Vagina (tissue), 2 donors: Measurements from ENCODE around the gene ZNF787. TPM values are rescaled to one million over a fixed set of nuclear protein-coding genes. Genes with fewer than 3 reads are reported as not detected.
"Not testable (repeated sequence)": the region's sequence is repeated elsewhere in the genome, so short reads cannot be mapped to it uniquely, and the experiment has no call there.

ENCODE experiments used
- DNase-seq, 2 donors: peaks; one replicate each; pipeline ENCODE4 v3.0.0-alpha.2; 2017; ENCODE audit errors: extremely low spot score in 2 of 2
- H3K27ac ChIP-seq: fragments of 200-600 bp; sonication (generic); one replicate; pipeline ENCODE4 v1.5.1; 2019
- H3K27me3 ChIP-seq: fragments of 200-600 bp; sonication (generic); one replicate; pipeline ENCODE4 v1.5.1; 2019
- H3K36me3 ChIP-seq, 2 donors: fragments of 200-600 bp; sonication (generic); one replicate each; pipeline ENCODE4 v1.5.1; 2017 to 2019
- H3K4me1 ChIP-seq: fragments of 200-600 bp; sonication (generic); one replicate; pipeline ENCODE4 v1.5.1; 2019
- H3K4me3 ChIP-seq, 2 donors: fragments of 200-600 bp; sonication (generic); 1 replicate in 1 of 2; 2 replicates in 1 of 2; pipeline ENCODE4 v1.5.1; 2016 to 2019
- H3K9me3 ChIP-seq: fragments of 200-600 bp; sonication (generic); one replicate; pipeline ENCODE4 v1.5.1; 2019
- POLR2A ChIP-seq, 2 donors: fragments of 450-650 bp; IDR thresholded peaks; one replicate each; pipeline ENCODE4 v1.6.1; 2017; ENCODE audit warnings: antibody characterized with exemption in 2 of 2, mild to moderate bottlenecking in 2 of 2, moderate library complexity in 2 of 2
- POLR2AphosphoS5 ChIP-seq, 2 donors: sonication (generic); formaldehyde crosslinking; IDR thresholded peaks; one replicate each; pipeline ENCODE4 v1.9.0; 2017; ENCODE audit warnings: antibody characterized with exemption in 2 of 2, mild to moderate bottlenecking in 2 of 2, low read depth in 1 of 2; ENCODE audit not compliant: insufficient read depth in 1 of 2
- intact Hi-C: fragments of 100-400 bp; cut with DNase I; formaldehyde crosslinking; loops from one replicate; pipeline ENCODE4 v1.15.1; 2023
- total RNA-seq: library from RNA; depleted of rRNA; stranded (reverse); fragments of >200 nt; gene quantifications from one replicate; pipeline ENCODE4 v1.2.3, GENCODE V29; 2016
- TF ChIP-seq, protein P1 (sequence below), 3 experiments: fragments of 450-650 bp in 2 of 3; fragments of 200-600 bp in 1 of 3; sonication (generic) in 1 of 3; IDR thresholded peaks; one replicate each; pipeline ENCODE4 v1.5.1; 2017 to 2019; ENCODE audit warnings: antibody characterized with exemption in 3 of 3, mild to moderate bottlenecking in 2 of 3, moderate library complexity in 2 of 3

Gene ZNF787
- total RNA-seq, 1 donor from 2014 or later = 13.5 TPM

- intact Hi-C loops = no loop called here
- Histone ChIP-seq H3K36me3 (peaks cover 0 to 7% of the 10 kb centered on the region in 2 donors), H3K4me1 (peaks cover 24% of the 10 kb centered on the region), H3K4me3 (no peak overlapping the region), H3K27me3 (no peaks in the 10 kb centered on the region), H3K27ac (no peak overlapping the region), H3K9me3 (no peaks in the 10 kb centered on the region)
- DNase-seq = no peak
- TF ChIP-seq POLR2A (IDR thresholded peaks at IDR 0.05) = no peak
- TF ChIP-seq, protein P1, sequence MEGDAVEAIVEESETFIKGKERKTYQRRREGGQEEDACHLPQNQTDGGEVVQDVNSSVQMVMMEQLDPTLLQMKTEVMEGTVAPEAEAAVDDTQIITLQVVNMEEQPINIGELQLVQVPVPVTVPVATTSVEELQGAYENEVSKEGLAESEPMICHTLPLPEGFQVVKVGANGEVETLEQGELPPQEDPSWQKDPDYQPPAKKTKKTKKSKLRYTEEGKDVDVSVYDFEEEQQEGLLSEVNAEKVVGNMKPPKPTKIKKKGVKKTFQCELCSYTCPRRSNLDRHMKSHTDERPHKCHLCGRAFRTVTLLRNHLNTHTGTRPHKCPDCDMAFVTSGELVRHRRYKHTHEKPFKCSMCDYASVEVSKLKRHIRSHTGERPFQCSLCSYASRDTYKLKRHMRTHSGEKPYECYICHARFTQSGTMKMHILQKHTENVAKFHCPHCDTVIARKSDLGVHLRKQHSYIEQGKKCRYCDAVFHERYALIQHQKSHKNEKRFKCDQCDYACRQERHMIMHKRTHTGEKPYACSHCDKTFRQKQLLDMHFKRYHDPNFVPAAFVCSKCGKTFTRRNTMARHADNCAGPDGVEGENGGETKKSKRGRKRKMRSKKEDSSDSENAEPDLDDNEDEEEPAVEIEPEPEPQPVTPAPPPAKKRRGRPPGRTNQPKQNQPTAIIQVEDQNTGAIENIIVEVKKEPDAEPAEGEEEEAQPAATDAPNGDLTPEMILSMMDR (IDR thresholded peaks at IDR 0.05) = no peak
- TF ChIP-seq POLR2AphosphoS5 (IDR thresholded peaks at IDR 0.05; ENCODE audit: insufficient read depth in 1 of 2, low read depth in 1 of 2) = no peak
These were observed 19.2 kb downstream of the ZNF787 start for GRCh38 chr19:56101746-56102535.

GRCh38 chr19:56101095-56101494 lies 20.0 kb downstream of the ZNF787 start:
- Histone ChIP-seq H3K4me1 (peaks cover 16% of the 10 kb centered on the region), H3K9me3 (no peaks in the 10 kb centered on the region), H3K27me3 (no peaks in the 10 kb centered on the region), H3K36me3 (peaks cover 0 to 7% of the 10 kb centered on the region in 2 donors), H3K4me3 (no peak overlapping the region), H3K27ac (no peak overlapping the region)
- TF ChIP-seq POLR2A (IDR thresholded peaks at IDR 0.05) (no peak), POLR2AphosphoS5 (IDR thresholded peaks at IDR 0.05; ENCODE audit: insufficient read depth in 1 of 2, low read depth in 1 of 2) (no peak)
- TF ChIP-seq, protein P1 (IDR thresholded peaks at IDR 0.05) = no peak
- intact Hi-C loops = no loop called here
- no peak for DNase-seq

- H3K36me3 ChIP-seq = peaks cover 0 to 7% of the 10 kb centered on the region in 2 donors
- H3K4me3 ChIP-seq = no peak overlapping the region
- H3K4me1 ChIP-seq = peaks cover 4% of the 10 kb centered on the region
- H3K27ac ChIP-seq = no peak overlapping the region
- H3K9me3 ChIP-seq = no peaks in the 10 kb centered on the region
- no peaks in the 10 kb centered on the region for H3K27me3 ChIP-seq
- intact Hi-C loops = no loop called here
- no peak for DNase-seq
- TF ChIP-seq POLR2AphosphoS5 (IDR thresholded peaks at IDR 0.05; ENCODE audit: insufficient read depth in 1 of 2, low read depth in 1 of 2) (no peak), POLR2A (IDR thresholded peaks at IDR 0.05) (no peak)
- TF ChIP-seq, protein P1 (IDR thresholded peaks at IDR 0.05) = no peak
These were observed 21.2 kb downstream of the ZNF787 start for GRCh38 chr19:56099638-56100539.

DNA sequence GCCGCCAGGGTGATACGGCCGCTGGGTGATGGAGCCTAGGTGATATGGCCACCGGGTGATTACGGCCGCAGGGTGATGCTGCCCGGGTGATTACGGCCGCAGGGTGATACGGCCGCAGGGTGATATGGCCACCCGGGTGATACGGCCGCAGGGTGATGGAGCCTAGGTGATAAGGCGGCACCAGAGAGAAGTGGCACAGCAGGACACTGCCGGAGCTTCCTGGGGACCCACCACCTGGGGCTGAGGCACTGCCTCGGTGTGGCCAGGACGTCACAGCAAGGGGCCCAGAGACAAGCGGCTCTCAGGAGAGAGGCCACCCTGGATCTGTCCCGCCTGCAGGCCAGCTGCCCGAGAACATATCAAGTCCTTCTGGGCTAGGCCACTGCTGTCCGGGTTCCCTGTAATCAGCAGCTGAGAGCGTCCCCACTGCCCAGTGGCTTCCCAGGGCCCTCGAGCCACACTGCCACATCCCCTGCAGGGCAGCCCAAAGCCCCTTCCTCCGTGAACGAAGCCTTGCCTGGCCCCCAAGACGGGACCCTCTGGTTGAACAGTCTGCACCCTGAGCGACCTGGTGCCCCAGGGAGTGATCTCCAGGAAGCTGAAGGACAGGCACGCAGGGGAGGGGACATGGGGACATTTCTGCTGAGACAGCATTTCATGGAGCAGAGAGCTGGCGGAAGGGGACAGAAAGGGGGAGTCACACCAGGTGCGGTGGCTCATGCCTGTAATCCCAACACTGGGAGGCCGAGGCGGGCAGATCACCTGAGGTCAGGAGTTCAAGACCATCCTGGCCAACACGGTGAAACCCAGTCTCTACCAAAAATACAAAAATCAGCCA lies 22.1 kb downstream of the ZNF787 start:
- TF ChIP-seq POLR2AphosphoS5 (IDR thresholded peaks at IDR 0.05; ENCODE audit: insufficient read depth in 1 of 2, low read depth in 1 of 2) = no peak
- TF ChIP-seq, protein P1 (IDR thresholded peaks at IDR 0.05) = no peak
- intact Hi-C loops = no loop called here

DNA sequence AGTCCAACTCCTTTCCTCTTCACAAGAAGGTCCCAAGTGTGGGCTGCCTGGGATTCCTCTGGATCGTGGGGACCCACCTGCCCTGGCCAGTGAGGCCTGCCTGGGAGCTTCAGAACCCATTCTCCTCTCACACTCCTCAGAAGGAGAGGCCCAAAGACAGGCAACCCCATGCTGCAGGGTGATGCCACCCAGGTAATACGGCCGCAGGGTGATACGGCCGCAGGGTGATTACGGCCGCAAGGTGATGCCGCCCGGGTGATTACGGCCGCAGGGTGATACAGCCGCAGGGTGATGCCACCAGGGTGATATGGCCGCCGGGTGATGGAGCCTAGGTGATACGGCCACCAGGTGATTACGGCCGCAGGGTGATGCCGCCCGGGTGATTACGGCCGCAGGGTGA lies 22.9 kb downstream of the ZNF787 start:
- H3K4me3 ChIP-seq, H3K27ac ChIP-seq, H3K36me3 ChIP-seq, H3K4me1 ChIP-seq, DNase-seq, intact Hi-C loops, H3K27me3 ChIP-seq, H3K9me3 ChIP-seq: not testable (repeated sequence)

More for the DNA sequence above, 22.1 kb downstream of the ZNF787 start:
- Histone ChIP-seq H3K9me3 (no peaks in the 10 kb centered on the region), H3K4me3 (no peak overlapping the region), H3K4me1 (no peaks in the 10 kb centered on the region), H3K36me3 (peaks cover 0 to 7% of the 10 kb centered on the region in 2 donors), H3K27me3 (no peaks in the 10 kb centered on the region), H3K27ac (no peak overlapping the region)
- no peak for DNase-seq
